ENCODE data around the gene FSTL3.

Gene FSTL3

DNA sequence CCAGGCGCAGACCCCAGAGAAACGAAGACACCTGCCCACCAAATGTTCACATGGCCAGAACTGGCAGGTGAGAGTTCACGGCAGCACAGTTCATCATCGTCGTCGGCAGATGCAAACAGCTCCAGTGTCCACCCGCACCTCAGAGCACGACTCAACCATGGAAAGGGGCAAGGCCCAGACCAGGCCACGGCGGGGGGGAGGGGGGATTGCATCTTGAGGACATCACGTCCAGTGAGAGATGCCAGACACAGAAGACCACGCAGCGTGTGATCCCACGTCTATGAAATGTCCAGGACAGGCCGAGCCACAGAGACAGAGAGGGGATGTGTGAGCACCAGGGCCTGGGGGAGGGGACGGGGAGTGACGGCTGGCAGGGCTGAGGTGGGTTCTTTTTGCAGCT is 20.5 kb upstream of the FSTL3 start:
- no peak overlapping the region for H2AFZ ChIP-seq (ENCODE audit: low read length)
- H3K36me3 ChIP-seq (replicated peaks; ENCODE audit: insufficient read depth, low read length), result peaks cover 50% of the 10 kb centered on the region
- H3K9me2 ChIP-seq (replicated peaks; ENCODE audit: insufficient read depth, low read length), result no peaks in the 10 kb centered on the region
- H3K4me1 ChIP-seq (ENCODE audit: low read length), result peaks cover 12% of the 10 kb centered on the region
- no peak for DNase-seq
- TF ChIP-seq EZH2phosphoT487 (IDR thresholded peaks at IDR 0.05; ENCODE audit: low read length) (no peak), EZH2 (optimal IDR thresholded peaks at IDR 0.05; ENCODE audit: low read depth, low read length) (no peak)
- TF ChIP-seq, protein P1, sequence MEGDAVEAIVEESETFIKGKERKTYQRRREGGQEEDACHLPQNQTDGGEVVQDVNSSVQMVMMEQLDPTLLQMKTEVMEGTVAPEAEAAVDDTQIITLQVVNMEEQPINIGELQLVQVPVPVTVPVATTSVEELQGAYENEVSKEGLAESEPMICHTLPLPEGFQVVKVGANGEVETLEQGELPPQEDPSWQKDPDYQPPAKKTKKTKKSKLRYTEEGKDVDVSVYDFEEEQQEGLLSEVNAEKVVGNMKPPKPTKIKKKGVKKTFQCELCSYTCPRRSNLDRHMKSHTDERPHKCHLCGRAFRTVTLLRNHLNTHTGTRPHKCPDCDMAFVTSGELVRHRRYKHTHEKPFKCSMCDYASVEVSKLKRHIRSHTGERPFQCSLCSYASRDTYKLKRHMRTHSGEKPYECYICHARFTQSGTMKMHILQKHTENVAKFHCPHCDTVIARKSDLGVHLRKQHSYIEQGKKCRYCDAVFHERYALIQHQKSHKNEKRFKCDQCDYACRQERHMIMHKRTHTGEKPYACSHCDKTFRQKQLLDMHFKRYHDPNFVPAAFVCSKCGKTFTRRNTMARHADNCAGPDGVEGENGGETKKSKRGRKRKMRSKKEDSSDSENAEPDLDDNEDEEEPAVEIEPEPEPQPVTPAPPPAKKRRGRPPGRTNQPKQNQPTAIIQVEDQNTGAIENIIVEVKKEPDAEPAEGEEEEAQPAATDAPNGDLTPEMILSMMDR (IDR thresholded peaks at IDR 0.05; ENCODE audit: low read length), result no peak
- H3K9me3 ChIP-seq (replicated peaks; ENCODE audit: insufficient read depth, low read length), result no peaks in the 10 kb centered on the region
- peaks cover 84% of the 10 kb centered on the region for H4K20me1 ChIP-seq (ENCODE audit: insufficient read depth, low read length)
- H3F3A ChIP-seq (ENCODE audit: insufficient read depth, low read length), result peaks cover 10% of the 10 kb centered on the region
- no peaks in the 10 kb centered on the region for H3K27me3 ChIP-seq (replicated peaks; ENCODE audit: insufficient read depth, low read length)
- no peak overlapping the region for H3K4me2 ChIP-seq (ENCODE audit: low read depth, low read length)
- peaks cover 98% of the 10 kb centered on the region for H3K79me2 ChIP-seq (ENCODE audit: low read length)
- H3K4me3 ChIP-seq (ENCODE audit: low read length), result no peak overlapping the region
- H3K27ac ChIP-seq (ENCODE audit: low read length), result no peak overlapping the region
- H3K9ac ChIP-seq (ENCODE audit: low read length), result no peak overlapping the region

DNA sequence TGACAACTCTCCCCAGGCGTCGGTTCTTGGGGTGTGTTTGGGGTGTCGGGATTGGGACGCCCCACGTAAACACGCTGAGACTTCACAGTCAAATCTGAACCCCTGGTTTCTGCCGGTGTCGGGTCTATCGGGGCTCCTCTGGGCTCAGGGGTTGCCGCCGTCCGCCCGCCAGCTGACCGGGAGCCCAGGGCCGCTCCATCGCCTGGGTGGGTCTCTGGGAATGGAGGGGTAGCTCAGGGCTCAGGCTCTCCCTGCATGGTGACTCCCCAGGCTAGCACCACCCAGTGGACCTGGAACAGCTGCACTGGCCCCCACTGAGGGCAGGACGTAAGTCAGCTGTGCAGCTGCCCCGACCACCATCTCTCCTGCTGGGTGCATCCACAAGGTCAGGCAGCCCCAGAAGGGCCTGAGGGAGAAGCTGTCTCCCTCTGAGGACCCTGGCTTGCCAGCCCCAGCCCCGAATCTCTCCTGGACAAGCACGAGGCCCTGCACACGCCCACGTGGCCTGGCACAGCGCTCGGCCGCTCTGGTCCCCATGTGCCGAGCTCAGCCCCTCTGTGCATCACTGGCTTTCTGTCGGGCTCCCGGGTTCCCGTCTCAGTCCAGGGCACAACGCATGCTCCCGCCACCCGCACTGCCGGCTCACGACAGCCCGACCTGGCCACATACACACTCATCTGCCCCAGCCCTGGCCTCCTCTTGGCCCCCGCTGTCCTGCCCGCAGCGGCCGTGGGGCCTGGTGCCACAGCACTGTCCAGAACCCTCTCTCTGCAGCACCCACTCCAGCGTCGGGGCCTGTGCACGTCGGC is 19.2 kb upstream of the FSTL3 start:
- Histone ChIP-seq H3K79me2 (ENCODE audit: low read length) (peaks cover 98% of the 10 kb centered on the region), H3K4me1 (ENCODE audit: low read length) (peaks cover 14% of the 10 kb centered on the region), H3K4me2 (ENCODE audit: low read depth, low read length) (no peak overlapping the region), H3K27ac (ENCODE audit: low read length) (no peak overlapping the region), H3F3A (ENCODE audit: insufficient read depth, low read length) (peaks cover 22% of the 10 kb centered on the region), H2AFZ (ENCODE audit: low read length) (no peak overlapping the region), H3K27me3 (replicated peaks; ENCODE audit: insufficient read depth, low read length) (no peaks in the 10 kb centered on the region), H3K9ac (ENCODE audit: low read length) (no peak overlapping the region), H3K36me3 (replicated peaks; ENCODE audit: insufficient read depth, low read length) (peaks cover 46% of the 10 kb centered on the region), H3K9me3 (replicated peaks; ENCODE audit: insufficient read depth, low read length) (no peaks in the 10 kb centered on the region), H3K4me3 (ENCODE audit: low read length) (no peak overlapping the region), H3K9me2 (replicated peaks; ENCODE audit: insufficient read depth, low read length) (no peaks in the 10 kb centered on the region), H4K20me1 (ENCODE audit: insufficient read depth, low read length) (peaks cover 85% of the 10 kb centered on the region)
- DNase-seq, result no peak
- TF ChIP-seq, protein P1 (IDR thresholded peaks at IDR 0.05; ENCODE audit: low read length), result no peak
- TF ChIP-seq EZH2 (optimal IDR thresholded peaks at IDR 0.05; ENCODE audit: low read depth, low read length) (no peak), EZH2phosphoT487 (IDR thresholded peaks at IDR 0.05; ENCODE audit: low read length) (no peak)

DNA sequence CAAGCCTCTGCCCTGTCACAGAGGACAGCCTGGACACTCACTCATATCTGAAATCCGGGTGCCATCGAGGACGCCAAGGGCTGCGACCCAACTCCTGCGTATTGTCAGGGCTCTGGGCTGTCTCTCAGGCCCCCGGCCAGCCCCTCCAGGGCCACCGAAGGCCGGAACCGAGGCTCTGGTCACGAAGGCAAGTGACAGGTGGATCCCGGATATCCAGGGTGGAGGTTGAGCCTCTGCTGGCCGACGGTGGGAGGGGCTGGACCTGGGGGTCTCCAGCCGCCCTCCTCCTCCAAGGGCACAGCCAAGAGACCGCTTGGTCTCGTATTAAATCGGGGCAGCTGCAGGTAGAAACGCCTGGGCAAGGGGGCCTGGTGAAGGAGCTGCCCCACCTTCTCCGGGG is 18.6 kb upstream of the FSTL3 start:
- H3K4me1 ChIP-seq (ENCODE audit: low read length), result peaks cover 14% of the 10 kb centered on the region
- no peak overlapping the region for H2AFZ ChIP-seq (ENCODE audit: low read length)
- H3K27ac ChIP-seq (ENCODE audit: low read length), result no peak overlapping the region
- peaks cover 40% of the 10 kb centered on the region for H3K36me3 ChIP-seq (replicated peaks; ENCODE audit: insufficient read depth, low read length)
- peaks cover 98% of the 10 kb centered on the region for H3K79me2 ChIP-seq (ENCODE audit: low read length)
- H3F3A ChIP-seq (ENCODE audit: insufficient read depth, low read length), result peaks cover 25% of the 10 kb centered on the region
- H4K20me1 ChIP-seq (ENCODE audit: insufficient read depth, low read length), result peaks cover 79% of the 10 kb centered on the region
- no peak overlapping the region for H3K9ac ChIP-seq (ENCODE audit: low read length)
- H3K4me2 ChIP-seq (ENCODE audit: low read depth, low read length), result no peak overlapping the region
- DNase-seq, result no peak
- TF ChIP-seq EZH2phosphoT487 (IDR thresholded peaks at IDR 0.05; ENCODE audit: low read length) (no peak), EZH2 (optimal IDR thresholded peaks at IDR 0.05; ENCODE audit: low read depth, low read length) (no peak)
- TF ChIP-seq, protein P1 (IDR thresholded peaks at IDR 0.05; ENCODE audit: low read length), result no peak
- H3K9me2 ChIP-seq (replicated peaks; ENCODE audit: insufficient read depth, low read length), result no peaks in the 10 kb centered on the region
- H3K4me3 ChIP-seq (ENCODE audit: low read length), result no peak overlapping the region
- H3K9me3 ChIP-seq (replicated peaks; ENCODE audit: insufficient read depth, low read length), result no peaks in the 10 kb centered on the region
- H3K27me3 ChIP-seq (replicated peaks; ENCODE audit: insufficient read depth, low read length), result no peaks in the 10 kb centered on the region

Data from MM.1S (cell line).